Activated naive CD8-positive, alpha-beta T cell treated with anti-CD3 and anti-CD28 coated beads, Interleukin-2, amount 50 U/mL, for 24 hours (primary cell): Measurements from ENCODE around the gene GRIP2.

ENCODE experiments used
- ATAC-seq: fragments of 150-1000 bp; cut with Tn5 transposase; one replicate; pipeline ENCODE4 v1.10.0; 2021
- DNase-seq: peaks from one replicate; pipeline ENCODE4 v3.0.0; 2021
- H3K27ac Mint-ChIP-seq: one replicate; pipeline ENCODE4 v1.8.0; 2021; ENCODE audit warnings: mild to moderate bottlenecking, mixed read lengths
- H3K27me3 Mint-ChIP-seq: one replicate; pipeline ENCODE4 v1.8.0; 2021; ENCODE audit warnings: mixed read lengths
- H3K36me3 Mint-ChIP-seq: one replicate; pipeline ENCODE4 v1.8.0; 2021; ENCODE audit warnings: low read depth, mixed read lengths
- H3K4me1 Mint-ChIP-seq: one replicate; pipeline ENCODE4 v1.8.0; 2021; ENCODE audit warnings: mixed read lengths
- H3K4me3 Mint-ChIP-seq: one replicate; pipeline ENCODE4 v1.8.0; 2021; ENCODE audit warnings: mild to moderate bottlenecking, moderate library complexity, mixed read lengths
- H3K9me3 Mint-ChIP-seq: one replicate; pipeline ENCODE4 v1.8.0; 2021; ENCODE audit warnings: mixed read lengths

GRIP2 gene

DNA sequence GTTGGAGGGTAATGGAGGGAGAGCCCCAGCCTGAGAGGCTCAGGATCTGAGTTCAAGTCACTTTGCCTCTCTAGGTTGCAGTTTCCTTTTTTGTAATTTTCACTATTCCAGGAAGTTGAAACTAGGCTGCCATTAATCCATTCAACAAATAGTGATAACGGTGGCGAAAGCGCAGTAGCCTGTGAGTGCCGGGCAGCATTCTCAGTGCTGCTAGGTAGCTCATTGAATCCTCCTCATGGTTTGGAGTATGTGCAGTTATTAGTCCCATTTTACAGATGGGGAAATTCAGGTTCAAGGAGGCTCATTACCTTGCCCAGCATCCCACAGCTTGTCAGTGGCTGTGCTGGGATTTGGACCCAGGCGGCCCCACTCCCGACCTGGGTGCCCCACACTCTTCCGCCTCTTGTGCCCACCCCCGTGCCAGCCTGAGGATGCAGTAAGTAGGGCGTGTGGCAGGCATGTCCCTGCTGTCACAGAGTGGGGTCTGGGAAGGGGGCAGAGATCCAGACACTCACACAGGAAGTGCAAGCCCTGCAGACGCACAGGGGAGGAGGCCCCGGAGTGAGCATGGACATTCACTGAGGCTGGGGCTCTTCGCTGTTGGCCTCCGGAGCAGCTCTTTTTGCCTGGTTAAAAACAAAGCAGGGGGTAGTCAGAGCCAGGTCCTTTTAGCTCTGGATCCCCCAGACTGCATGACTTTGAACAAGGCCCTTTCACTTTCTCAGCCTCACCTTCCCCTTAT lies 79.0 kb downstream of the GRIP2 start:
- DNase-seq, result no peak
- Mint-ChIP-seq H3K4me3 (no peak overlapping the region), H3K9me3 (no peaks in the 10 kb centered on the region), H3K27me3 (no peaks in the 10 kb centered on the region), H3K4me1 (peaks cover 37% of the 10 kb centered on the region), H3K27ac (peak overlapping the region; percentile 61), H3K36me3 (peaks cover 24% of the 10 kb centered on the region)
- no peak for ATAC-seq

DNA sequence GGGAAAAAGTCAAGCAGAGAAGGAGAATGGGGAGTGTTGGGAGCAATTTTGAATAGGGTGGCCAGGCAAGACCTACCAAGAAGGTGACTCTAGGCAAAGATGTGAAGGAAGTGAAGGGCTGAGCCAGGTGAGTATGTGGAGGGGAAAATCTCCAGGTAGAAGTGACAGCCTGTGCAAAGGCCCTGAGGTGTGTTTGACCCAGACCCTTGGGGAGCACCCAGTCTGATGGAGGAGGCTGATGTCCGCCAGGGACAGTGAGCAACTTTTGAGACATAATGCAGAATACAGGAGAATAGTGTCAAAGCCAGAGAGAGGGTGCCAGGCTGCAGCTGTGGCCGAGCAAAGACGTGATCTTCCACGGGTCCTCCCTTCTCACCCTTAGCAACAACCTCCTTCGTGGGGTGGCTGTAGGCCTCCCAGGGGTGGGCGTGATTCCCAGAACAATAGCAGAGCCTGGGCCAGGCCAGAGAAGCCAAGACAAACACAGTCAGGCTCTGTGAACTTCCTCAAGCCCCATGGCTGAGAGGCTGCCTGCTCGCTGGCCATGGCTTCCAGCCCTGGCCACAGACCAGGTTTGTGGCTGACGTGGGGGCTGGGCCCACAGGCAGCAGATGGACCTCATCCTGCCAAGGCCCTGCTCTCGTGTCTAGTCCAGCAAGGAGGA lies 79.7 kb downstream of the GRIP2 start:
- Mint-ChIP-seq H3K27me3 (no peaks in the 10 kb centered on the region), H3K4me1 (peaks cover 37% of the 10 kb centered on the region), H3K27ac (peak overlapping the region; percentile 30), H3K36me3 (peaks cover 24% of the 10 kb centered on the region), H3K9me3 (no peaks in the 10 kb centered on the region), H3K4me3 (no peak overlapping the region)
- ATAC-seq, result no peak
- no peak for DNase-seq

DNA sequence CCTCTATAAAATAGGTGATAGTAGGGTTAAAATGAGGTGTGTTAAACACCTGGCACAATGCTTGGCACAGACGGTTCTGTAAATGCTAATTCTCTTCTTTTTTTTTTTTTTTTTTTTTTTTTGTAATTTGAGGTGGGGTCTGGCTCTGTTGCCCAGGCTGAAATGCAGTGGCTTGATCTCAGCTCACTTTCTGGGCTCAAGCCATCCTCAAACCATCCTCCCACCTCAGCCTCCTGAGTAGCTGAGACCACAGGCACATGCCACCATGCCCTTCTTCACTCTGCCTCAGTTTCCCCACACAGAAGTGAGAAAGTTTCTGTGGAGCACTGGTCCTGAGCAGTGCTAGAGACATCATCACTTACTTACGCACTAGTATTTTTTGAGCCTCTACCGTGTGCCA lies 80.4 kb downstream of the GRIP2 start:
- peak overlapping the region; percentile 67 for H3K27ac Mint-ChIP-seq
- no peak for ATAC-seq
- H3K36me3 Mint-ChIP-seq, result peaks cover 25% of the 10 kb centered on the region
- H3K4me1 Mint-ChIP-seq, result peaks cover 37% of the 10 kb centered on the region
- no peaks in the 10 kb centered on the region for H3K27me3 Mint-ChIP-seq
- no peak overlapping the region for H3K4me3 Mint-ChIP-seq
- H3K9me3 Mint-ChIP-seq, result no peaks in the 10 kb centered on the region
- no peak for DNase-seq

DNA sequence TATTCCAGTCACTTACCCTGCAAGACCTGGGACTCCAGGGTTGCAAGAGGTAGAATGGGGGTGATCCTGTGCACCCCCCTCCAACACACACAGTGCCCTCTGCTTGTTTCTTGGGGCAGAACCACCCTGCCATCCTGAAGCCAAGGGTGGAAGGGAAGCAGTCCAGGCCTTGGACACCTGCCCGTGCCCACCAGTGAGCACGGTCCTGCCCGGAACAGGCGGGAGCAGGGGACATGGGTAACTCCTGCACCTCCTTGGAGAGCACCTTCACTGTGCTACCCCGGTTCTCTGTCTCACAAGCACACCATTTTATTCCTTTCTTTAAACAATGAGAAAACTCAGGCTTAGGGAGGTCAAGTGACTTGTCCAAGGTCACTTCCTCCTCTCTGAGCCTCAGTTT lies 80.8 kb downstream of the GRIP2 start:
- peaks cover 27% of the 10 kb centered on the region for H3K36me3 Mint-ChIP-seq
- no peak overlapping the region for H3K4me3 Mint-ChIP-seq
- no peak for ATAC-seq
- H3K4me1 Mint-ChIP-seq, result peaks cover 37% of the 10 kb centered on the region
- no peaks in the 10 kb centered on the region for H3K9me3 Mint-ChIP-seq
- DNase-seq, result no peak
- no peaks in the 10 kb centered on the region for H3K27me3 Mint-ChIP-seq
- peak overlapping the region; percentile 67 for H3K27ac Mint-ChIP-seq

DNA sequence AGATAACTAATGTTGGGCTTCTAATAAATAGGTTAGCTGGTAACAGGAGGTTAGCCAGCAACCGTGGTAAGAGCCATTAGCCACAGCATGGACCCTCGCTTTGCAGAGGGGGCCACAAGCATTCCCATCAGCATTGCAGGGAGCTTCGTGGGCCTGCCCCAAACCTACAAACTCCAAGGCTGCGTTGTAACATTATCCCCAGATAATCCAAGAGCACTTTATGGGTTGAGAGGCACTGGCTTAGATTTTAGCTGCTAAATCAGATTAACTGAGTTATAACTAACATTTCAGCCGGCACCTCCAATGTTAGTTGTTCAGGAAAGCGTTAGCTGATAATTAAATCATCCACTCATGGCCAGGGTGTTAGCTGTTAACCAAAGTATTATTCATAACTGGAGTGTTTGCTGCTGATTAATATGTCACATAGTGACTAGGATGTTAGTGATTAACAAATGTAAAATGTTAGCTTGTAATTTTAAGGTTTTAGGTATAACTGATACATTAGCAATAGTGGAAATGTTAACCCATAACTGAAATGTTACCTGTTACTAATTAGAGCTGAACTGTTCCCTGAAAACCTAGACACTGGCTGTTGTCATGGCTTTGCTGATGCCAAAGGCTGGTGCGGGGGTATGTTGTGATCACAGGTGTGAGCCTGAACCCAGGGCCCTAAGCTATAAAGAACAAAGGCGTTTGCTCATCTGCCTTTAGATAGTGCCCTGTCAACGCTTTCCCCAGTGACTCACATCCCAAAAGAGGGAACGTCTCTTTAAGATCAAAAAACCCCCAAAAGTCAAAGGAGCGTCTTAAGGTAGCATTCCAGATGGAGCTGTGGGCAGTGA lies 81.5 kb downstream of the GRIP2 start:
- Mint-ChIP-seq H3K4me3 (no peak overlapping the region), H3K4me1 (peaks cover 37% of the 10 kb centered on the region), H3K9me3 (no peaks in the 10 kb centered on the region), H3K36me3 (peaks cover 31% of the 10 kb centered on the region), H3K27me3 (no peaks in the 10 kb centered on the region), H3K27ac (peak overlapping the region; percentile 67)
- peak; percentile 48 for ATAC-seq
- no peak for DNase-seq

DNA sequence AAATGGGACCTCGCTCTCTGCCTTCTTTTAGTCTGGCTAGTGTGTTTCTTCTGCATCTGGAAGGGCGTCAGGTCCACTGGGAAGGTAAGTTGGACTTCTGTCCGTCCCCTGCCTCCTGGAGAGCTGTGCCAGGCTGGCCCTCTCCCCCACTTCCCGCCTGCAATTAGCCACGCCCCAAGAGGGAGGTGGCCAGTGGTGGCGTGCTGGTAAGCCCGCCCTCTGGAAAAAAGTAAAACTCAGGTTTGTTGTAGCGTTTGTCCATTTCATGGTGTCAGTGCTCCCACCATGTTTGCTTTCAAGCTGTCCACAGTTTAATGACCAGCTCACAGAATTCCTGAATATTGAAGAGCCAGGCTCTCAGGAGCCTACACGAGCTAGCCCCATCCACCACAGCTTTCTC lies 82.1 kb downstream of the GRIP2 start:
- Mint-ChIP-seq H3K36me3 (peaks cover 31% of the 10 kb centered on the region), H3K4me3 (no peak overlapping the region), H3K4me1 (peaks cover 36% of the 10 kb centered on the region), H3K9me3 (no peaks in the 10 kb centered on the region), H3K27me3 (no peaks in the 10 kb centered on the region), H3K27ac (no peak overlapping the region)
- ATAC-seq, result no peak
- no peak for DNase-seq

DNA sequence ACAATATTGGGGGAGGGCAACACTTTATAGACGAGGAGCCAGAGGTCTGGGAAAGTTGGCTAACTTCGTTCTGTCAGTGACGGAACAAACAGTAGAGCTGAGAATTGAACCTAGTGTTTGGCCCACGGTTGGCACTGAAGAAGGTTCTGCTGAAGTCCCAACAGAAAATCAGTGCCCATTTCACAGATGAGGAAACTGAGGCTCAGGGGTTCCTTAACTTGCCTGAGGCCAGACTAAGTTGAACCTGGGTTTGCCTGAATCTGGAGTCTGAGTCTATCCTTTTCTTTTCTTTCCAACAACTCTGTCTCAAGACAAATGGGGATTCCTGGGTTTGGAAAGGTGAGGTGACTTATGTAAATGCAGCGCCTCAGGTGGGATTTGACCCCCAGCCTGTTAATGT lies 82.7 kb downstream of the GRIP2 start:
- DNase-seq, result no peak
- Mint-ChIP-seq H3K4me3 (no peak overlapping the region), H3K36me3 (peaks cover 26% of the 10 kb centered on the region), H3K27me3 (no peaks in the 10 kb centered on the region), H3K9me3 (no peaks in the 10 kb centered on the region), H3K27ac (no peak overlapping the region), H3K4me1 (peaks cover 31% of the 10 kb centered on the region)
- no peak for ATAC-seq

DNA sequence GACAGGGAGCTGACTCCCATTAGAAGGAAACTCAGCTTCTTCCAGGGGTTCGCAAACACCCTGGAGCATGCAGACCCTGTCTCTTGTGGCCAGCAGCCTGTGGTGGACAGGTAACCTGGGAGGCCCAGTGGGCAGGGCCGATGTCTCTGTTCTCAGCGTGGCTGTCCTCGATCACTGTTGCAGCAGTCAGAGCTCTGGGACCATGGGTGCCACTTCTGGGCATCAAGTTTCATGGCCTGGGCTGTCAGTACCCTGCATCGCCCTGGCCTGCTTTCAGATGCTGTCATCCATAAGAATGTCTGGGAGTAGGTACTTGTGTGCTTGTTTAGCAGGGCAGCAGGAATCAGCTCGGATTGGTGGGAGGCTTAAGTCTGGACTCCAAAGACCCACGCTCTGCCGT lies 83.3 kb downstream of the GRIP2 start:
- Mint-ChIP-seq H3K27ac (no peak overlapping the region), H3K9me3 (no peaks in the 10 kb centered on the region), H3K4me3 (no peak overlapping the region), H3K4me1 (peaks cover 24% of the 10 kb centered on the region), H3K36me3 (peaks cover 25% of the 10 kb centered on the region), H3K27me3 (no peaks in the 10 kb centered on the region)
- ATAC-seq (no peak), DNase-seq (no peak)

DNA sequence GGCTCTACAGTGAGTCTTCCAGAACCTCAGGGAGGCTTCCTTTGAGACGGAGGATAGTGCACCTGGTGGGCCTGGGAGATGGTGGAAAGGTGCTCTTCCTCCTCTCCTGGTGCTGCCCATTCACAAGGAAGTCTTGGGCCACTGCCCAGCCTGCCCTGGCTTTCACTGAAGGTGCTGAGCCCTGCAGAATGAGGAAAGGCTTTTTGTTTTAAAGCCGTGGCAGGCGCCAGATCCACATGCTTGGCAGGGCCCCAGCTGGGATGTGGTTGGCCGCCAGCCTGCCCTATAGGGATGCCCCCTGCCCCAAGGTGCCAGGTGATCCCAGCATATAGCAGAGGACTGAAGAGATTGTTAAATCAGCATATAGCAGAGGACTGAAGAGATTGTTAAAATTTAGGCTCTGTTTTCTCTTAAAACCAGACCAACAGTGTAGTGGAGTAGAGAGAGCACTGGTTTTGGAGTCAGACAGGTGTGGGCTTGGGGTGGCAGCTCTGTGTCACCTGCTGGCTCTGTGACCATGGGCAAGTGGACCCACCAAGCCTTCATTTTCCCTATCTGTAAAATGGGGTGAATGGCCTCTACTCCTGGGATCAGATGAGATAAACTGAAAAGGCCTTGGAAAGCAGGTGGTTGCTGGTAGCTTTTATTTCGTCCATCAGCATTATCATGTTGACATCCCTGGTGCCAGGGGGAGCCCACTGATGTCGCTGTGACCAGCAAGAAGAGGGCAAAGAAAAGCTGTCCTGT lies 84.4 kb downstream of the GRIP2 start:
- Mint-ChIP-seq H3K4me1 (peaks cover 18% of the 10 kb centered on the region), H3K9me3 (no peaks in the 10 kb centered on the region), H3K27ac (no peak overlapping the region), H3K36me3 (peaks cover 32% of the 10 kb centered on the region), H3K27me3 (no peaks in the 10 kb centered on the region), H3K4me3 (no peak overlapping the region)
- DNase-seq (no peak), ATAC-seq (no peak)

DNA sequence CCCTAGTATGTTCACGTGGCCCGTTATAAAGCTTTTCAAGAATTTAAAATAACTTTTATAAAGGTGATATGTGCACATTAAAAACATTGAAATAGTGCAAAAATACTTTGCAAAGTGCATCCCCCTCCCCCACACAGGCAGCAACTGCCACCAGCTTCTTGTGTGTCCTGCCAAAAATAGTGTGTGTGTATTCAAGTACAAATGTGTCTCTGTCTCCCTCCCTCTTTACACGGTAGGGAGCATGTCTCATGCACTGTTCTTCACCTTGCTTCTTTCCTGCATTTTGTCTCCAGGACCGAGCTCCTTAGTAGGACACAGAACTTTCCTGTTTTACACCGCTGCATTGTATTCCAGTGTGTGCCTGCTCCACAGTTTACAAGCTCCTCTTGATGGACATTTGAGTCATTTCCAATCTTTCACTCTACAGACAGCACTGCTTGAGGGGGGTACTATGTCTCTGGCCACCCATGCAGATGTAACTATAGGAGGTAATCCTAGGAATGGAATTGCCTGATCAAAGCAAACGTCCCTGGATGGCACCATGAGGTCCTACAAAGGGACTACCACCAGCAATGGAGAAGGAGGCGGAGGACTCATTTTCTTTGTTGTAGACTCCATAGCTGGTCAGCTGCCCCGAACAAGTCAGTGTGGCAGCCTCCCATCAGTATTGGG lies 85.4 kb downstream of the GRIP2 start:
- ATAC-seq (no peak), DNase-seq (no peak)
- Mint-ChIP-seq H3K4me1 (peaks cover 14% of the 10 kb centered on the region), H3K9me3 (no peaks in the 10 kb centered on the region), H3K36me3 (peaks cover 27% of the 10 kb centered on the region), H3K4me3 (no peak overlapping the region), H3K27ac (no peak overlapping the region), H3K27me3 (no peaks in the 10 kb centered on the region)

DNA sequence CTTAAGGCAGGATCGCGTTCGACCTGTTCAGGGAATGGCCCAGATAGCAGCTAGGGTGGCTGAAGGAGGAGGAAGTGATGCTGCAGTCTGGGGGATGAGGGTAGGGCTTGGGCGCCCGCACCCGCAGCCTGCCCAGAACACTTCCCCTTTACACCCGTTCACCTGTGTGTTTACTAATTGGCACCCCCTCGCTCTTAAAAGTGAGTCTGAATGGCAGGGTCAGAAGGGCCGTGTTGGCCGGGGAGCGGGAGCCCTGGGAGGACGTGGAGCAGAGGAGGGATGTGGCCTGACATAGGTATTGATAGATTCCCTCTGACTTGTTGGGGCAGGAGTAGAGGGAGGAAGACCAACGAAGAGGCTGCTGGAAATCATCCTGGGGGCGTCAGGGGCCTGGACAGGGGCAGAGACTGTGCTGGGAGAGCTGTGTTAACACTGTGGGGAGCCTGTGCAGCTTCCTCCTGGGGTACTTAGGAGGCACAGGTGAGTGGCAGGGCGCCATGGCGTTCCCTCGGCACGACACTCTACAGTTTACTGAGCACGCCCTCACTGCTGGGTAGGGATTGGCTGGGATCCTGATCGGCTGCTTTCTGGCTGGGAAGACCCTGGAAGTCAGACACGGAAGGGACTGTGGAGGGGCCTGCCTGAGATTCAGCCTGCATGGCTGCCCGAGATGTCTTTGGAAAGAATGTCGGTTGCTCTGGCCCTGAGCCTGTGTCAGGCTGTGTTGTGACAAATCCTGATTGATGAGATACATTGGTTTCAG lies 86.1 kb downstream of the GRIP2 start:
- no peak overlapping the region for H3K27ac Mint-ChIP-seq
- no peaks in the 10 kb centered on the region for H3K27me3 Mint-ChIP-seq
- no peak overlapping the region for H3K4me3 Mint-ChIP-seq
- DNase-seq (no peak), ATAC-seq (no peak)
- H3K4me1 Mint-ChIP-seq, result peaks cover 13% of the 10 kb centered on the region
- no peaks in the 10 kb centered on the region for H3K9me3 Mint-ChIP-seq
- peaks cover 24% of the 10 kb centered on the region for H3K36me3 Mint-ChIP-seq

DNA sequence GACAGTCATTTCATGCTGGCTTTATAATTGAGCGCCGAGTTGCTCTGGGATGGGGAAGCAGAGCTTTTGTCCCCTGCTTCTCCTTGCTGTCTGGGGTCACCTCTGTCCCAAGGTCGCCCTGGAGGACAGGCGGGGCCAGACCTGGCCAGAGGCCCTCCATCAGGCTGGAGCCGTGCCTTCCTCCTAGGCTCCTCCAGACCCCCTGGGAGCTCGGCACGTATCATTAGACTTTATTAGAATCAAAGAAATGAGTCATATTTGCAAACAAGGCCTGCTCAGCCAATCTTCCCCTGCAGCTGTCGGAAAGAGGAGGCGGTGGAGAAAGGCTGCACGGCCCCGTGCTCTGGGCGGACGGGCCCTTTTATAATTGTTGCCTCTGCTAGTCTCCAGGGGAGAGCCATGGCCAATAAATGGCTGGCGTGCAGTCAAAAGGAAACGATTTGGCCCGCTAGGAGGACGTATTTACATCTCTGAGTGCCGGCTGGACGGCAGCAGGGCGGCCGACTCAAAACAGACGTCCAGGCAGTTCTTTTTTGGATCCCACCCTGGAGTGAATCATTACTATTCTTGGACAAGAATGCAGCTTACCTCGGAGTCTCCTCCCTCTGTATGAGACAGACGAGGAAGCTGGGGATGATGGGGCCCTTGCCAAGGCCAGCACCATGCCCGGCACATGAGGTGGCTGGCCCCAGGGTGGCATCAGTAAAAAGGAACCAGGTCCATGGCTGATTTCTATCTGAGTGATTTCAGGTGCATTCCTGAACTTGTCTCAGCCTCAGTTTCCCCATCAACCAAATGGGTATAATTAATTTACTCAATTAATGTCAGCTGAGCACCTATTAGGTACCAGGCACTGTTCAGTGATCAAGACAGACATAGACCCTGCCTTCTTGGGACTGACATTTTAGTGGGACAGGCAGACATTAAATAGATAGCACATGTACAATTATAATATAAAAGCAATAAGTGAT lies 87.1 kb downstream of the GRIP2 start:
- Mint-ChIP-seq H3K36me3 (peaks cover 32% of the 10 kb centered on the region), H3K4me3 (no peak overlapping the region), H3K27ac (no peak overlapping the region), H3K27me3 (no peaks in the 10 kb centered on the region), H3K9me3 (no peaks in the 10 kb centered on the region), H3K4me1 (peaks cover 4% of the 10 kb centered on the region)
- no peak for DNase-seq
- no peak for ATAC-seq
